ENCODE results near the gene SUCLG2.

GRCh38 chr3:67526246-67526645, 128.2 kb downstream of the SUCLG2 start:
- TF ChIP-seq CTCF (conservative IDR thresholded peaks at IDR 0.05): no peak
- no peak for TF ChIP-seq ZFX (IDR thresholded peaks at IDR 0.05)

All from C4-2B (cell line).